Measurements from ENCODE around the gene ZG16B.

ZG16B gene

DNA sequence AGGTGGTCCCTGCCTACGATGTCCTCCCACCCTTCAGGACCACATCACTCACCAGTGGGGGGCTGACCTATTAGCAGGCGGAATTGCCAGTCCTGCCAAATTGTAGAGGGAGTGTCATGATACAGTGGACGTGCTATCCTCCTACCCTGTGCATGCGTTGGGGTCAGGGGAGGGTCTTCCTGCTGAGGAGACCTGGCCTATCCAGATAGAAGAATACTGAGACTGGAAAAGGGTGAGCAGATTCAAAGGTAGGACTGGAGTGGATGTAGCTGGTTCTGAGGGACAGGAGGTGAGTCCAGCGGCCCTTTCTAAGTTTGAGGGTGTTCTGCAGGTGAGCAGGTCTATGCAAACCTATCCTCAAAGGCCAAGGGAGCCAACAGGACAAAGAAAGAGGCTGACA lies 23.8 kb upstream of the ZG16B start:
- Histone ChIP-seq H3K4me2 (no peak overlapping the region), H3K36me3 (no peaks in the 10 kb centered on the region), H3K27me3 (no peaks in the 10 kb centered on the region; the same call in 1 of the 2 replicates)

DNA sequence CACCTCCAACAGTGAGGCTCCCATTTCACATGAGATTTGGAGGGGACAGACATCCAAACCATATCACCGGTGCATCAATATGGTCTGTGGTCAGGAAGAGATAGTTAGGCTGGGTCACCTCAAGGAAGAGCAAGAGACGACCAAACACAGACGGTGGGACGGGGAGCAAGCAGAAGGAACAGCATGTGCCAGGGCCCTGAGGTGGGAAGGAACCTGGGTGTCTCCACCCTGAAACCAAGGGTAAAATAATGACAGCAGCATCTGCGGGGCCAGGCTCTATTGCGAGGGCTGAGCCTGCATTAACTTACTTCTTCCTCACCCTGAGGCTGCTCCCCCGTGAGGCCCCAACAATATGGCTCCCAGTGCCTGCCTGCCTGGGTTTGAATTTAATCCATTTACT lies 21.9 kb upstream of the ZG16B start:
- H3K9me3 ChIP-seq, result peaks cover 20% of the 10 kb centered on the region
- H3K36me3 ChIP-seq, result no peaks in the 10 kb centered on the region
- no peaks in the 10 kb centered on the region for H4K20me1 ChIP-seq
- no peak overlapping the region for H3K27ac ChIP-seq
- no peak overlapping the region for H3K9ac ChIP-seq
- peaks cover 10% of the 10 kb centered on the region for H3K4me1 ChIP-seq
- TF ChIP-seq Cebpa-rat (IDR thresholded peaks at IDR 0.05), result no peak
- no peak overlapping the region for H3K4me2 ChIP-seq
- H3K4me3 ChIP-seq, result no peak overlapping the region
- no peaks in the 10 kb centered on the region; the same call in 1 of the 2 replicates for H3K27me3 ChIP-seq

More for the DNA sequence above, 23.8 kb upstream of the ZG16B start:
- H3K4me3 ChIP-seq, result no peak overlapping the region
- H3K4me1 ChIP-seq, result no peaks in the 10 kb centered on the region
- H4K20me1 ChIP-seq, result no peaks in the 10 kb centered on the region
- no peak overlapping the region for H3K9ac ChIP-seq
- no peak for TF ChIP-seq Cebpa-rat (IDR thresholded peaks at IDR 0.05)
- H3K9me3 ChIP-seq, result peaks cover 20% of the 10 kb centered on the region
- H3K27ac ChIP-seq, result no peak overlapping the region

DNA sequence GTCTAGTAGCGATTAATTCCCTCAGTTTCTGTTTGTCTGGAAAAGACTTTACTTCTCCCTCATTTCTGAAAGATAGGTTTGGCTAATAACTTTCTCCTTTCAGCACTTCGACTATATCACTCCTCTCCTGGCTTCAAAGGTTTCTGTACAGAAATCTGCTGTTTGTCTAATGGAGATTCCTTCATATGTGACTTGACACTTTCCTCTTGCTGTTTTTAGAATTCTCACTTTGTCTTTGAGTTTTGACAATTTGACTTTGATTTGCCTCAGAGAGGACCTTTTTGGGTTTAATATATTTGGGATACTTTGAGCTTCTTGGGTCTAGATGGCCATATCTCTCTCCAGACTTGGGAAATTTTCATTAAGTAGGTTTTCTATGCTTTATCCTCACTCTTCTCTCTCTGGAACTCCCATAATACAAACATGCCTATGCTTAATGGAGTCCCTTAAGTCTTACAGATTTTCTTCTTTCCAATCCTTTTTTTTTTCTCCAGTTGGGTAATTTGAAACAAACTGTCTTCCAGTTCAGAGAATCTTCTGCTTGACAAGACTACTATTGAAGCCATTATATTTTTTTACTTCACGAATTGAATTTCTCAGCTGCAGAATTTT lies 20.8 kb upstream of the ZG16B start:
- H3K27me3 ChIP-seq, result no peaks in the 10 kb centered on the region; the same call in 1 of the 2 replicates
- H3K4me3 ChIP-seq, result no peak overlapping the region
- no peaks in the 10 kb centered on the region for H4K20me1 ChIP-seq
- no peaks in the 10 kb centered on the region for H3K36me3 ChIP-seq
- no peak for TF ChIP-seq Cebpa-rat (IDR thresholded peaks at IDR 0.05)
- H3K4me1 ChIP-seq, result peaks cover 10% of the 10 kb centered on the region
- H3K9me3 ChIP-seq, result peaks cover 13% of the 10 kb centered on the region
- H3K9ac ChIP-seq, result no peak overlapping the region
- no peak overlapping the region for H3K27ac ChIP-seq
- H3K4me2 ChIP-seq, result no peak overlapping the region

DNA sequence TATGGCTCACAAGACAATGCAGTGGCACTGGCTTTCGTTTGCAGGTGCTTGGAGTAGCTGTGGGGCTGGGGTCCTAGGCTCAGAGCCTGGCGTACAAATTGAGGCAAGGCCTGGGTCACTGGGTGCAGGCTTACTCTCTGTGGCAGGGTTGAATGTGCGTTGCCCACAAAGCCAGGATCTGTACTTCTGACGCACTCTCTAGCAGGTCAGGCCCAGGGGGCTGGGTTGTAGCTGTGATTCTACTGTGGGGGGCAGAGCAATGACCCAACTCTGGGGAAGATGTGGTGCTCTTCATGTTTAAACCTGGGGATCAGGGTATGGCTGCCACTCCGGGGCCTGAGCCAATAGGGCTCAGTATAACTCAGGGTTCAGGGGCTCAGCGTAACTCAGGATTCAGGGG lies 19.5 kb upstream of the ZG16B start:
- no peak overlapping the region for H3K27ac ChIP-seq
- no peak overlapping the region for H3K4me3 ChIP-seq
- H3K9ac ChIP-seq, result no peak overlapping the region
- H3K36me3 ChIP-seq, result no peaks in the 10 kb centered on the region
- H3K27me3 ChIP-seq, result no peaks in the 10 kb centered on the region
- H3K9me3 ChIP-seq, result no peaks in the 10 kb centered on the region
- TF ChIP-seq Cebpa-rat (IDR thresholded peaks at IDR 0.05), result no peak
- no peaks in the 10 kb centered on the region for H4K20me1 ChIP-seq
- H3K4me2 ChIP-seq, result no peak overlapping the region
- H3K4me1 ChIP-seq, result peaks cover 21% of the 10 kb centered on the region

DNA sequence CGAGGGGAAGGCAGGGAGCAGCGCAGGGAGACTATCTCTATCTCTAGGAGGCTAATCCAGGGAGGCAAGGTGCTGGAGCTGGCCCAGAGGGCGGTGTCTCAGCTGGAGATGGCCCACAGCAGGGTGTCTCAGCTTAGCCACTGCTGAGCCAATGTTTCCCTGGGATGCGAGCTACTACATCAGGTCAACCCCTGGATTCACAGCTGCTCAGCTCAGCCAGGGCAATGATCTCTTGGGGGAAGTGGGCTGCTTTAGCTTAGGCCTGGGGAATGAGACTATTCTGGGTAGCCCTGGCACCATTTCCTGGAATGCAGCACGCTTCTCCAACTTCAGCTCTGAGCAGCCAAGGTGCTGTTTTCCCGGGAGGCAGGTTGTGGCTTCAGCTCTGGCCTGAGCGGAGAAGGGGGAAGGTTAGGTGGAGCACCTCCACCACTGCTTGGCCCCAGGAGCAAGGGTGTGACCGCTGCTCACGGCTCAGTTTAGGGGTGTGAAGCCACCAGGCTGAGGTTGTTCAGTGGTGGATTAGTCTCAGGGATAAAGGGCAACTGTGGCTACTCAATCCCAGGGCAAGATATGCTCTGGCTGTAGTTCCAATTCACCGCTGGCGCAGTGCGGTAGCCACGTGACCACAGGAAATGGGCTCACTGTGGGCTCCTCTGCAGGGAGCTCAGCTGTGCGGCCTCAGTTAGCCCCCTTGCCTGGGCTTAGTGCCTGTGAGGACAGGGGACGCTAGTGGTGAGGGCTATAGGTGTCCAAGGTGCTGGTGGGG lies 18.2 kb upstream of the ZG16B start:
- Histone ChIP-seq H3K4me2 (peak overlapping the region; percentile 44), H3K27ac (peak overlapping the region; percentile 44; the same call in 1 of the 2 replicates), H3K4me1 (peaks cover 33% of the 10 kb centered on the region), H3K9ac (no peak overlapping the region; the same call in 1 of the 2 replicates), H3K9me3 (no peaks in the 10 kb centered on the region), H3K36me3 (no peaks in the 10 kb centered on the region), H3K4me3 (no peak overlapping the region), H3K27me3 (no peaks in the 10 kb centered on the region), H4K20me1 (no peaks in the 10 kb centered on the region)
- TF ChIP-seq Cebpa-rat (IDR thresholded peaks at IDR 0.05), result no peak

DNA sequence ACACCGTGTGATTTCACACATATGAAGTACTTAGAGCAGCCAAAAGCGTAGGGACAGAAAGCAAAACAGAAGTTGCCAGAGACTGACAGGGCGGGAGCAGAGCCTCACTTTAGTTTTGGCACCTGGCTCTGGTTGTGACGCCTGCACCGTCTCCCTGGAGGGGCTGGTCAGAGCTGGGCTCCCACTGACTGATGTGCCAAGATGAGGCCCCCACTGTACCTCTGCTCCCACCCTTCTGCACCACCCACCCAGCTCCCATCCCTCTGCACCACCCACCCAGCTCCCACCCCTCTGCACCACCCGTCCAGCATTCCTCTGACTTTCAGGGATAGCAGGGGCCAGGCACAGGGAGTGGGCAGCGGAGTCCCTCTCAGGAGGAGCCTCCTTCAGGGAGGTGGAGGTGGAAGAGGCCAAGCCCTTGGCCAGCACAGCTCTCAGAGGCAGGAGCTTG lies 16.3 kb upstream of the ZG16B start:
- no peak for TF ChIP-seq Cebpa-rat (IDR thresholded peaks at IDR 0.05)
- H3K27ac ChIP-seq, result no peak overlapping the region
- H3K36me3 ChIP-seq, result no peaks in the 10 kb centered on the region
- no peak overlapping the region for H3K9ac ChIP-seq
- no peaks in the 10 kb centered on the region for H4K20me1 ChIP-seq
- H3K4me3 ChIP-seq, result no peak overlapping the region
- no peaks in the 10 kb centered on the region for H3K27me3 ChIP-seq
- H3K9me3 ChIP-seq, result no peaks in the 10 kb centered on the region
- H3K4me1 ChIP-seq, result peaks cover 44% of the 10 kb centered on the region
- H3K4me2 ChIP-seq, result no peak overlapping the region

DNA sequence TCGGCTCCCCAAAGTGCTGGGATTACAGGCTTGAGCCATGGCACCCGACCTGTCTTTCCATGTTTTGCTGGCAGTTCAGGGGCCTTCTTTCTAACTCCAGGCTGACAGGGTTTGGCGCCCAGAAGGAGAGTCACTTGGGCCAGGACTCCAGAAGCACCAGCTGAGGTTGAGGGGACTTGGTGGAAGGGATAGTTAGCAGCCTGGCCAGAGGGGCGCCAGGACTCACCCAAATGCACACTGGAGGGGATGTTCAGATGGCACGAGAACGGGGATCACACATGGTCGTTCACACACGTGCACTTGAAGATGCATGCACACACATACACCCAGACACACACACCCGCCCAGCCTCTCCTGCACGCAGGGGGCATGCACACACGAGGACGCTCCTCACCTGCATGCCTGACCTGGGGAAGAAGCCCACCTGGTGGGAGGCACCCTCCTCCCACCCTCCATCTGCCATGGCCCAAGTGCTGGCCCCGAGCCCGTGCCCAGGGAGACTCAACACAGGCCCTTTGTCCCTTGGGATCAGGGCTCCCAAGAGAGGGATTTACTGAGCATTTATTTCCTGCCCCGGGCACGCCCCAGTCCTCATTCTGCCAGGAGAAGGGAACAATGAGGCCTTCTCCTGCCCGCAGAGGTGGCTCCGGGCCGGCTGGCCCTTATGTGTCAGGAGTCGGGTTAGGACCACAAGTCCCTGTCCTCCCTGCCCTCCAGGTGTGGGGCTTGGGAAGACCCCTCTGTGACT lies 15.4 kb upstream of the ZG16B start:
- H3K36me3 ChIP-seq, result no peaks in the 10 kb centered on the region
- no peak overlapping the region for H3K4me3 ChIP-seq
- H4K20me1 ChIP-seq, result 0 out of 2 replicates have a peak, but pooled peaks cover under 1% of the 10 kb centered on the region
- no peaks in the 10 kb centered on the region for H3K27me3 ChIP-seq
- peaks cover 44% of the 10 kb centered on the region for H3K4me1 ChIP-seq
- TF ChIP-seq Cebpa-rat (IDR thresholded peaks at IDR 0.05), result no peak
- H3K9me3 ChIP-seq, result no peaks in the 10 kb centered on the region
- H3K4me2 ChIP-seq, result peak overlapping the region; percentile 26; the same call in 1 of the 2 replicates
- H3K27ac ChIP-seq, result 0 out of 2 replicates have a peak overlapping the region, but pooled peaks have one; percentile 14
- H3K9ac ChIP-seq, result no peak overlapping the region

DNA sequence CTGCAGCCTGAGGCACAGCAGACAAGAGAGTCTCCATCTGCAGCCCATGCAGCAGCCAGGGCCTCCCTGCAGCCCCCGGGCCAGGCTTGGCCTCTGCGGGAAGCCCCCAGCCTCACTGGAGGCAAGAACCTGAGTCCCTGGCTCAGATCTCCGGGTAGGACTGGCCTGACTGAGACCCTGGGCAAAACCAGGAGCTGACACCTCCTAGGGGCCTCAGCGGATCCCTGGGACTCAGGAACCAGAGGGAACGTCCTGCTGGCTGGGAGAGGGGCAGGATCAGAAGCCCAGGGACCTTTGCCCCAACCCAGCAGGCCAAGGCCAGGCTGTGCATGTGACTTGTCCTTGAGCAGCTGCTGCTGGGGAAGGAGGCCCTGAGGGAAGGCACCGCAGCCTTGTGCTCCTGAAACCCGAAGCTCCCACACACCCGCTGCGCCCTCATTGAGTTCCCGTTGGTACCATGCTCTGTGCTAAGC lies 14.8 kb upstream of the ZG16B start:
- Histone ChIP-seq H3K4me3 (no peak overlapping the region), H3K9me3 (no peaks in the 10 kb centered on the region), H3K27ac (0 out of 2 replicates have a peak overlapping the region, but pooled peaks have one; percentile 14), H3K4me1 (peaks cover 44% of the 10 kb centered on the region), H3K4me2 (peak overlapping the region; percentile 26; the same call in 1 of the 2 replicates), H4K20me1 (0 out of 2 replicates have a peak, but pooled peaks cover 6% of the 10 kb centered on the region), H3K36me3 (no peaks in the 10 kb centered on the region), H3K9ac (no peak overlapping the region), H3K27me3 (no peaks in the 10 kb centered on the region)
- TF ChIP-seq Cebpa-rat (IDR thresholded peaks at IDR 0.05), result no peak

DNA sequence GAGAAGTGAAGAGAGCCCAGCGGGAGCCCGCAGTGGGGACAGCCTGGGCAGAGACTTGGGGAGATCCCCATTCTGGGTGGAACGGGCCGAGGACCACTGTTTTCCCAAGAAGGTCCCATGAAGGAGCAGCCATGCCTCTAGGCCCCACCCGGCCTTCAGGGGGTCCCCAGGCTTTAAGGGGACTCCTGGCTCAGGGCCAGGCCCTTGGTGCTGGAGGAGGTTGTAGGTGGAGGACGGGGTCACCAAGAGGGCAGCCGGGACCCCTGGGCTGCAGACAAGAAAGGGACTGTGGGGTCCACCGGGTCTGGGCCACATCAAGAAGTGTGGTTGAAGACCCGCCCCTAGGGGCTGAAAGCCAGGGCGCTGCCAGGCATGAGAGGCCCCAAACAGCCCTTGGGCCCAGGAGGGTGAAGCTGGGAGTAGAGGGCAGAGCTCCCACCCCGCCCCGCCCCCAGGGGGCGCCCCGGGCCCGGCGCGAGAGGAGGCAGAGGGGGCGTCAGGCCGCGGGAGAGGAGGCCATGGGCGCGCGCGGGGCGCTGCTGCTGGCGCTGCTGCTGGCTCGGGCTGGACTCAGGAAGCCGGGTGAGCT lies 13.3 kb upstream of the ZG16B start, which contains the start of gene PRSS21:
Gene PRSS21, plus strand, starts transcription at position 487 of the 589 bp plus-strand sequence. Its CDS starts 32 bp downstream, at position 519.
- H3K36me3 ChIP-seq, result no peaks in the 10 kb centered on the region
- H3K9me3 ChIP-seq, result no peaks in the 10 kb centered on the region
- peak within 1 kb of the TSS; percentile 67; the same call in 1 of the 2 replicates for H3K9ac ChIP-seq
- TF ChIP-seq Cebpa-rat (IDR thresholded peaks at IDR 0.05), result no peak
- H3K27ac ChIP-seq, result peak within 1 kb of the TSS; percentile 74
- H3K4me3 ChIP-seq, result peak within 1 kb of the TSS; percentile 61
- H3K4me1 ChIP-seq, result peaks cover 39% of the 10 kb centered on the region
- peak within 1 kb of the TSS; percentile 71 for H3K4me2 ChIP-seq
- H3K27me3 ChIP-seq, result no peaks in the 10 kb centered on the region
- 0 out of 2 replicates have a peak, but pooled peaks cover 7% of the 10 kb centered on the region for H4K20me1 ChIP-seq

All from BLaER1 (cell line).